GM23338 (cell line): Measurements from ENCODE around the gene EYA2.

Source experiments
- CTCF ChIP-seq, 2 experiments: fragments of 200-600 bp in 1 of 2; sonication (generic) in 1 of 2; conservative IDR thresholded peaks; 2 replicates each; pipeline versions ENCODE4 v1.5.1 to v1.6.1; 2016 to 2017; ENCODE audit warnings: antibody characterized with exemption in 2 of 2, low read depth in 2 of 2, mild to moderate bottlenecking in 2 of 2, moderate library complexity in 1 of 2
- EZH2 ChIP-seq: fragments of 200-600 bp; sonication (generic); IDR thresholded peaks from one replicate; pipeline ENCODE4 v1.8.0; 2017; ENCODE audit warnings: antibody characterized with exemption, mild to moderate bottlenecking, low read depth; ENCODE audit not compliant: unreplicated experiment

- TF ChIP-seq CTCF (conservative IDR thresholded peaks at IDR 0.05; ENCODE audit: low read depth in 2 of 2) (no peak), EZH2 (no peak)
Observed at GRCh38 chr20:47224300-47224791, 329.7 kb downstream of the EYA2 start.
